ENCODE results near the gene NME9.

- no peak for TF ChIP-seq CTCF (IDR thresholded peaks at IDR 0.05)
- TF ChIP-seq POLR2A (IDR thresholded peaks at IDR 0.05) = no peak
These were observed 21.8 kb downstream of the NME9 start for GRCh38 chr3:138307899-138308298.

Measured in stomach (tissue), 4 donors.